Measurements from ENCODE around the gene DCLRE1C. TPM values are rescaled to one million over a fixed set of nuclear protein-coding genes. Genes with fewer than 3 reads are reported as not detected.

Gene DCLRE1C
- polyA plus RNA-seq, 1 of the 3 experiments (the other 2 are of a cell fraction), result 2.5 TPM

DNA sequence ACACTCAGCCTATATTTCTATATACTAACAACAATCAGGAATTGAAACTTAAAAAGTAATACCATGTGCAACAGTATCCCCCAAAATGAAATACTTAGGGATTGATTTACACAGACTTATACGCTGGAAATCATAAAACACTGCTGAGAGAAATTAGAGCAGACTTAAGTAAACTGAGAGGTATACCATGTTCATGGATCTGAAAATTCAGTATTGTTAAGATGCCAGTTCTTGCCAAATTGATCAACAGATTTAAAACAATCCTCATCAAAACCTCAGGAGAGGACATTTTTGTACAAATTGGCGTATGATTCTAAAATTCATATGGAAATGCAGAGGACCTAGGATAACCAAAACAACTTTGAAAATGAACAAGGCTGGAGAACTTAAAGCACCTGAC is 37.3 kb downstream of the DCLRE1C start:
- no peak overlapping the region for H3K27ac ChIP-seq (ENCODE audit: low read depth in 2 of 2, low read length in 1 of 2)
- H3K27me3 ChIP-seq (ENCODE audit: insufficient read depth), result no peaks in the 10 kb centered on the region
- no peaks in the 10 kb centered on the region for H4K20me1 ChIP-seq (ENCODE audit: insufficient read depth)
- no peaks in the 10 kb centered on the region; the same call in 1 of the 2 replicates for H3K9me2 ChIP-seq
- H3K9ac ChIP-seq, result no peak overlapping the region
- peaks cover 66 to 82% of the 10 kb centered on the region in 2 experiments for H3K36me3 ChIP-seq (replicated peaks in 1 of 2; ENCODE audit: control insufficient read depth in 1 of 2, insufficient read depth in 2 of 2, low read length in 1 of 2)
- no peak overlapping the region for H2AFZ ChIP-seq (ENCODE audit: low read depth)
- no peak overlapping the region for H3K4me3 ChIP-seq (ENCODE audit: low read depth in 2 of 2, low read length in 1 of 2)
- no peak overlapping the region for H3K4me2 ChIP-seq
- TF ChIP-seq GATA2 (CRISPR knock-in tag; IDR thresholded peaks at IDR 0.05), result no peak
- TF ChIP-seq, protein P1, sequence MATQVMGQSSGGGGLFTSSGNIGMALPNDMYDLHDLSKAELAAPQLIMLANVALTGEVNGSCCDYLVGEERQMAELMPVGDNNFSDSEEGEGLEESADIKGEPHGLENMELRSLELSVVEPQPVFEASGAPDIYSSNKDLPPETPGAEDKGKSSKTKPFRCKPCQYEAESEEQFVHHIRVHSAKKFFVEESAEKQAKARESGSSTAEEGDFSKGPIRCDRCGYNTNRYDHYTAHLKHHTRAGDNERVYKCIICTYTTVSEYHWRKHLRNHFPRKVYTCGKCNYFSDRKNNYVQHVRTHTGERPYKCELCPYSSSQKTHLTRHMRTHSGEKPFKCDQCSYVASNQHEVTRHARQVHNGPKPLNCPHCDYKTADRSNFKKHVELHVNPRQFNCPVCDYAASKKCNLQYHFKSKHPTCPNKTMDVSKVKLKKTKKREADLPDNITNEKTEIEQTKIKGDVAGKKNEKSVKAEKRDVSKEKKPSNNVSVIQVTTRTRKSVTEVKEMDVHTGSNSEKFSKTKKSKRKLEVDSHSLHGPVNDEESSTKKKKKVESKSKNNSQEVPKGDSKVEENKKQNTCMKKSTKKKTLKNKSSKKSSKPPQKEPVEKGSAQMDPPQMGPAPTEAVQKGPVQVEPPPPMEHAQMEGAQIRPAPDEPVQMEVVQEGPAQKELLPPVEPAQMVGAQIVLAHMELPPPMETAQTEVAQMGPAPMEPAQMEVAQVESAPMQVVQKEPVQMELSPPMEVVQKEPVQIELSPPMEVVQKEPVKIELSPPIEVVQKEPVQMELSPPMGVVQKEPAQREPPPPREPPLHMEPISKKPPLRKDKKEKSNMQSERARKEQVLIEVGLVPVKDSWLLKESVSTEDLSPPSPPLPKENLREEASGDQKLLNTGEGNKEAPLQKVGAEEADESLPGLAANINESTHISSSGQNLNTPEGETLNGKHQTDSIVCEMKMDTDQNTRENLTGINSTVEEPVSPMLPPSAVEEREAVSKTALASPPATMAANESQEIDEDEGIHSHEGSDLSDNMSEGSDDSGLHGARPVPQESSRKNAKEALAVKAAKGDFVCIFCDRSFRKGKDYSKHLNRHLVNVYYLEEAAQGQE (IDR thresholded peaks at IDR 0.05; ENCODE audit: low read depth, low read length), result no peak
- TF ChIP-seq, protein P2, sequence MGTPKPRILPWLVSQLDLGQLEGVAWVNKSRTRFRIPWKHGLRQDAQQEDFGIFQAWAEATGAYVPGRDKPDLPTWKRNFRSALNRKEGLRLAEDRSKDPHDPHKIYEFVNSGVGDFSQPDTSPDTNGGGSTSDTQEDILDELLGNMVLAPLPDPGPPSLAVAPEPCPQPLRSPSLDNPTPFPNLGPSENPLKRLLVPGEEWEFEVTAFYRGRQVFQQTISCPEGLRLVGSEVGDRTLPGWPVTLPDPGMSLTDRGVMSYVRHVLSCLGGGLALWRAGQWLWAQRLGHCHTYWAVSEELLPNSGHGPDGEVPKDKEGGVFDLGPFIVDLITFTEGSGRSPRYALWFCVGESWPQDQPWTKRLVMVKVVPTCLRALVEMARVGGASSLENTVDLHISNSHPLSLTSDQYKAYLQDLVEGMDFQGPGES (IDR thresholded peaks at IDR 0.05; ENCODE audit: low read depth, low read length), result no peak
- no peak for TF ChIP-seq TAF1 (IDR thresholded peaks at IDR 0.05; ENCODE audit: borderline replicate concordance, low read depth, low read length)
- no peak for TF ChIP-seq SIN3A (IDR thresholded peaks at IDR 0.05; ENCODE audit: borderline replicate concordance, low read depth, low read length)
- TF ChIP-seq CHD2 (IDR thresholded peaks at IDR 0.05; ENCODE audit: low read length, partially characterized antibody), result no peak
- no peak for TF ChIP-seq RXRA (IDR thresholded peaks at IDR 0.05; ENCODE audit: borderline replicate concordance, low read depth)
- TF ChIP-seq RAD21 (IDR thresholded peaks at IDR 0.05; ENCODE audit: low read length), result no peak
- TF ChIP-seq MEF2A (IDR thresholded peaks at IDR 0.05; ENCODE audit: borderline replicate concordance, low read depth), result no peak
- TF ChIP-seq GABPA (IDR thresholded peaks at IDR 0.05; ENCODE audit: low read depth), result no peak
- TF ChIP-seq FOXM1 (IDR thresholded peaks at IDR 0.05; ENCODE audit: low read depth), result no peak
- no peak for TF ChIP-seq TEAD4 (IDR thresholded peaks at IDR 0.05; ENCODE audit: borderline replicate concordance, insufficient read depth)
- TF ChIP-seq YY1 (IDR thresholded peaks at IDR 0.05; ENCODE audit: low read depth), result no peak
- no peak for TF ChIP-seq RCOR1 (IDR thresholded peaks at IDR 0.05; ENCODE audit: low read length)
- TF ChIP-seq SMC3 (IDR thresholded peaks at IDR 0.05; ENCODE audit: low read depth, low read length), result no peak
- TF ChIP-seq ELF1 (IDR thresholded peaks at IDR 0.05), result no peak
- no peak for TF ChIP-seq NFIC (IDR thresholded peaks at IDR 0.05; ENCODE audit: borderline replicate concordance)
- TF ChIP-seq EP300 (IDR thresholded peaks at IDR 0.05; ENCODE audit: borderline replicate concordance in 1 of 2, low read depth in 1 of 2, low read length in 1 of 2), result no peak
- H3K79me2 ChIP-seq (ENCODE audit: insufficient read depth), result peaks cover 13% of the 10 kb centered on the region; the same call in 1 of the 2 replicates
- H3K4me1 ChIP-seq (ENCODE audit: control insufficient read depth in 1 of 2, insufficient read depth in 2 of 2, low read depth in 1 of 2, low read length in 1 of 2), result no peaks in the 10 kb centered on the region
- DNase-seq, result no peak
- ChIA-PET POLR2A (no interaction called here), CTCF (no interaction called here)
- H3K9me3 ChIP-seq, result peaks cover 17% of the 10 kb centered on the region
- H3F3A ChIP-seq (replicated peaks; ENCODE audit: insufficient read depth), result peaks cover 10% of the 10 kb centered on the region
- WGBS (ENCODE audit: low lambda C conversion rate), result 93% methylated on average over 2 of the region's 2 CpGs

All from SK-N-SH (cell line).